D721Med (cell line): ENCODE data around the gene COMMD9.

Experiments
- DNase-seq: peaks from one replicate; pipeline ENCODE4 v3.0.0; 2011; ENCODE audit warnings: low spot score; ENCODE audit not compliant: insufficient read length
- FAIRE-seq: peaks from 2 replicates; lab custom pipeline; 2011; peaks lifted over from hg19 to GRCh38; lab: Jason Lieb, UNC
- CTCF ChIP-seq: IDR thresholded peaks from 2 replicates; pipeline ENCODE4 v1.5.1; 2012; ENCODE audit warnings: mild to moderate bottlenecking, control low read depth; ENCODE audit not compliant: insufficient read depth; ENCODE audit errors: missing control alignments

Gene COMMD9

GRCh38 chr11:36317992-36318391 lies 28.8 kb upstream of the COMMD9 start:
- DNase-seq (no peak), FAIRE-seq (peak; percentile 58)
- TF ChIP-seq CTCF, result no peak

GRCh38 chr11:36316049-36316448 lies 26.8 kb upstream of the COMMD9 start:
- TF ChIP-seq CTCF, result no peak
- no peak for DNase-seq
- no peak for FAIRE-seq

GRCh38 chr11:36314434-36314767 lies 25.2 kb upstream of the COMMD9 start:
- DNase-seq (no peak), FAIRE-seq (no peak)
- no peak for TF ChIP-seq CTCF

- FAIRE-seq (no peak), DNase-seq (no peak)
- TF ChIP-seq CTCF, result no peak
These were observed 24.7 kb upstream of the COMMD9 start for GRCh38 chr11:36313750-36314433.

- no peak for DNase-seq
- no peak for TF ChIP-seq CTCF
- no peak for FAIRE-seq
These were observed 23.6 kb upstream of the COMMD9 start for GRCh38 chr11:36312611-36313472.

GRCh38 chr11:36311926-36312595 lies 22.8 kb upstream of the COMMD9 start:
- no peak for FAIRE-seq

More at GRCh38 chr11:36311926-36312595, 22.8 kb upstream of the COMMD9 start:
- no peak for TF ChIP-seq CTCF
- DNase-seq, result no peak
